Activated gamma-delta T cell treated with Interleukin-2 at 50 U/mL for 16 hours (primary cell): ENCODE measurements around the gene FAM9C.
"Not testable (repeated sequence)": the region's sequence is repeated elsewhere in the genome, so short reads cannot be mapped to it uniquely, and the experiment has no call there.

Source experiments
- DNase-seq: peaks from one replicate; pipeline ENCODE4 v3.0.0-alpha.2; 2020

FAM9C gene

DNA sequence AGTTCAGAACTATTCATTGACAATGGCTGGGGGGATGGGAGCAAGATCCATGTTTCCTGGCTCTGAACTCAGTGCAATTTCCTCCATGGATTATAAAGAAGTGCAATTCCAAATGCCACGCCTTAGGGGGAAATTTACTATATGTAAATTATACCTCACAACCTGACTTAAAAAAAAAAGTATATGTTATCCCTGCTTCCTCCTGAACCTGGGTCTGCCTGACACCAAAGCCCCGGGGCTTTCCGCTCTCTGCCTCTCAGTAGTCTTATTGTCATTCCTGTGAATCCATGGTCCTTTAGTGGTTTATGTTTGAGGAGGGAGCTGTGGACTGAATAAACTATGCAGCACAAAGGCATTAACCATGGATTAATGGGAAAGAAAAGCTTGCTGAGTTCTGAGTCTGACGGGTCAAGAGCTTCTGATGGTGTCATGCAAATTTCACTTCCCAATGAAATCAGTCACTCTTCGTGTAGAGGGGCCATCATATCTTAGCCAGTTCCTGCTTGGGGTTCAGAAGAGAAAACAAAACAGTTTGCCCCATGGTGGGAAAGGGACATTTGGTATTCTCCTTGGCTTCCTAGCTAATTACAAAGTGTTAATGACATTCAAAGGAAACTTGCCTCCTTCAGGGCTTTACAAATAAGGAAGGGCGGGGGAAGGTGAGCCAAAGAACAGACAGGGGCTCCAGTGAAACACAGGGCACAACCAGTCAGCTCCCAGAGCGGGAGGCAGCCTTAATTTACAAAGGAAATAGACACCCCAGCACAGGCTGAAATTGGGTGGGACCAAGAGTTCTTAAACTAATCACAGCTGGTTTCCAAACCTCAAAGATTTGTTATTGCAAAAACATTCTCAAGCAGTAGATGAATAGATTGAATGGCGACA lies 14.3 kb downstream of the FAM9C start:
- DNase-seq, result no peak

DNA sequence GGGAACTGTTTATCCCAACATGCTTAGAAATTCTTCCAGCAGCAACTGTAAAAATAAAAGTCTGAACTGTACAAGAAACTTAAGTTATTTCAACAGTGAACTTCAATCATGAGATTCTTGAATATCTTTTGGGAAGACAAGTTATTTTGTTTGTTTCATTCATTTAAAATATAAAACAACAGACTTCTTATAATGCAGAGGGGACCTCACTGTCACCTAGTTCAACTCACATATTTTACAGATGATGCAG lies 14.9 kb downstream of the FAM9C start:
- no peak for DNase-seq

DNA sequence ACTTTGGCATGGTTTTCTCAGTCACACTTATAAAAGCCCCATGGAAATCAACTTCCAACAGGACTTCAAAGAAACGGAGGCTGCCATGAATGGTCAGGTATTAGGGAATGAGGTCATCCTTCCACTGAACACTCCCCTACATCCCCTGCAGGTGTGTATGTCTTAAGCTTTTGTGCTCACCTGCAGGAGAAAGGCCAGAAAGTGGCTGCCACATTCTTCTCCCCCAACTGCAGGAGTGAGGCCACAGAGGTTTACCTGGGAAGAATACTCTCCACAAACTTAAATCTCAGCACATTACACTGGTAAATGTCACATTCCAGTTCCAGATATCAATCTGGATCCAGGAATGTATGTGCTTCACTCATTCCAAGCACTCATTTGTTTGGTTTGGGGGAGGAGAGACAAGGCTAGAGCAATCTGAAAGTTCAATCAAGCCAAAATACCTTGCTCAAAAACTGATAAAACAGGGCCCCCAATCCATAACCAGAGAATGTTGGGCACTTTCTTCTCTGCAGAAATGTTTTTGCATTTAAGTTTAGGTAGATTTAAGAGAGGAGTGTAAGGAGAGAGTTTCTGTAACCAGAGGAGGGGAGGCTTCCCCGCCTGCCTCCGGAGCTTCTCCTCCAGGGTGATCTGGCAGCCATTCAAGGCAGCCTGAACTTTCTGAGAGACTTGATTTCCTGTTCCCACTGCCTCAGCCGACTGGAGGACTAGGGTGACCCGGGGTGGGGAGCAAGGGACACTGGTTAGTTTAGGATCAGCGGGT lies 15.4 kb downstream of the FAM9C start:
- no peak for DNase-seq

- DNase-seq, result no peak
Measured at GRCh38 chrX:13026877-13027652, 17.4 kb downstream of the FAM9C start.

DNA sequence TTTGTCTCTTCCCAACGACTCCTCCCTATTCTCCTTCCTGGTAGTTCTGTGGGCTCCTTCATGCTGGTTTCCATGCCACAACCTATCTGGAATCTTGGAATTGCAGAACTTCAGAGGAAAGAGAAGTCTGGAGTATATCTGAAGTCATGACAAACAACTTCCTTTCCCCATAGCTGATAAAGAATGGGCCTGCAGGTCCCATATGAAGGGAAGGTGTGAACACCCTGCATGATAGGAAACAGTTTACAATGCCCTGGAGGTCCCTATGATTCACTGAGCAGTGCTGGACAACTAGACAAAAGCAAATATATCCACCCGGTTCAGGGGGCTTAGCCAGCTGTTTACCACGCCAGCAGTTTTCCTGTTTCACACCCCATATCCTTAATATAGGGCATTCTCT lies 19.4 kb downstream of the FAM9C start:
- DNase-seq, result no peak

- DNase-seq, result no peak
Measured at GRCh38 chrX:13023979-13024378, 20.4 kb downstream of the FAM9C start.

- DNase-seq, result no peak
Measured at GRCh38 chrX:13023567-13023966, 20.9 kb downstream of the FAM9C start.

DNA sequence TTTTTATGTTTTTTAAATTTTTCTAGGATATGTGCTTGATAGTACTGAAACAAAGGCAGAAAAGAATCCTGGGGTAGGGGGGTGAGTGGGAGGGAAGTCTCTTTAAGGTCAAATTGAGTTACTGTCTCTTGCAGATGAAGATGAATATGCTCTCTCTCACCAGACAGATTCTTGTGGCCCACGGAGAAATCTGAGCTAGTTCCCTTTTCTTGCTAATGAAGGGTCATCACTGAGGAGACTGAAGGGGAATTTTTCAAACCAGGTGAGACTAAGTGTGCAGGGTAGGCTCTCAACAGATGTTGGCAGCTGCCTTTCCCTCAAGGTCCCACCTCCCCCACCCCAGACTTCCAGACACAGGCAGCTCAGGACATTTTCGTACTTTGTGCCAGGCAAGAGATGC lies 21.5 kb downstream of the FAM9C start:
- DNase-seq, result no peak

- not testable (repeated sequence) for DNase-seq
Measured at GRCh38 chrX:13016731-13017130, 27.7 kb downstream of the FAM9C start.

DNA sequence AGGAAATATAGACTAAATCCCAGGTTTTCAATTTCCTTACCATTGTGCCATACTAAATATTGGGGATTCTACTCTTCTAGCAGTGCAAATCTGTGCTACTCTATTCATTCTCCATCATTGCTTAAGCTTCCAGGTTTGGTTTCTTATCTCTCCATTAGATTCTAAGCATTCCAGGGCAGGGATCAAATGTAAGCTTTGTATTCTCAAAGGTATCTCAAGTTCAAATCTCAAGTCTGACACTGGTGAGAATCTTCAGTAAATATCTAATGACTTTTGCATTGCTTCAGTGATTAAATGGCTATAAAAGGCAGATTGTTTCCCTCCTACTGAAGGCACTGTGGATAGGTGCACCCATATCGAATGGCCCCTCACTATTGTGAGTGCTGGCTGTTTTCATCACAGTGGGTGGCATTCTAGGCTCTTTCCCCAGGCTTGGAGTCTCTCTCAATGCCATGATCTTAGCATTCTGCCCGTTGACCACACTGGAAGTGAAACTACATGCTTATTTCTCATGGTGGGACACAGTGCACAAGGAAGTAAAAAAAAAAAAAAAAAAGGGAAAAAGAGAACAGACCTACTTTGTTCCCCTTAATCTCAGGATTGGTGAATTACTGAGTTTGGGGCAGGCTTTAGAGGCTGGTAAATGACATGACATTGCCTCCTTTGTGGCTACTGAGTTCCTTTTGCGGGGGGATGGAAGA lies 28.7 kb downstream of the FAM9C start:
- no peak for DNase-seq

GRCh38 chrX:13014111-13015096 lies 30.0 kb downstream of the FAM9C start:
- no peak for DNase-seq

- DNase-seq, result no peak
Measured at GRCh38 chrX:13013363-13014110, 30.9 kb downstream of the FAM9C start.

DNA sequence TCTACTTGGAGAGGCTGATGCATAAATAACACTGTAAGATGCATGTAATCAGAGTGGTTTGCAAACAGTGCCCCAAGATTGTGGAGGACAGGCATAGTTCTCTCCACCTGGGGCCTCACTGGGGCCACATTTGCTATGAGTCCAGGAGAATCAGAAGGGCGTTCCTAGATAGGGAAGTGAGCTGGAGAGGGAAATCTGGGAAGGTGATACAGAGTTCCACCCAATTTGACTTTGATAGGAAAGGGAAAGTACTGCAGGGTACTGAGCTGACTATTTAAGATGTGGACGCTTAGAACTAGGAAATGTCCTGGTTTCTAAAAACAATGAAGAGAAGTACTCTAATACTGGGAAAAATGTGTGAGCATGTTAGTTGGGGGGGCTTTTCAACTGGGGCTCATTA lies 33.9 kb downstream of the FAM9C start:
- no peak for DNase-seq

DNA sequence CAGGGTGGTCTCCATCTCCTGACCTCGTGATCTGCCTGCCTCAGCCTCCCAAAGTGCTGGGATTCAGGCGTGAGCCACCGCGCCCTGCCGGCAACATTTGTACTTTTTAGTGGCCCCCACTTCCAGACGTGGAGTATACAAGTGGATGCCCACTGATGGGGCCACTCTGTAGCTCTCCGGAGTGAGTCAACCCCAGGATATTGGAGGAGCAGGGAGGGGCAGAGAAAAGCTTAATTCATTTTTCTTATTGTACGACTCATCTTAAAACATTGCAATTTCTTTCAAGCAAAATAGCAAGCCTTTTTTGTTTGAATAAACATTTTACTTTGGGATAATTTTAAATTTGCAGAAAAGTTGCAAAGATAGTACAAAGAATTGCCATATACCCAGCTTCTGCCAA lies 34.6 kb downstream of the FAM9C start:
- no peak for DNase-seq

- no peak for DNase-seq
Measured at GRCh38 chrX:13009273-13009672, 35.1 kb downstream of the FAM9C start.

DNA sequence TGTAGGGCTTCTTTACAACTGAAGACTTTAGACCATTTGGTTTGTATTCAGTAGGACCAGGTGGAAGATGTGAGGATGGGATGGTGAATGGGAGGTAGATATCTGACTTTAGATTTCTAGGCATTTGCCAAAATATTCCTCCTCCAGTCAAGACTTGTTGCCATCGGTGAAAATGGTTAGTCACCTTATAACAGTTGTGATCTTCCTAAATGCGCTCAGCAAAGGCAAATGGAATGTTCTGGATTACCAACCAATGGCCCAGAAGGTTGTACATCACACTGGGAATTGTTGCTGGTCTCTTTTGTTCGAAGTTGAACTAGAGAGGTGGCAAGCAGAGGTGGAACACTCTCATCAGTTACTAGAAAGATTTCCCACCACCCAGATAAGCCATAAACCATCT lies 35.6 kb downstream of the FAM9C start:
- no peak for DNase-seq

- DNase-seq, result no peak
Measured at GRCh38 chrX:13008189-13008533, 36.3 kb downstream of the FAM9C start.

- no peak for DNase-seq
Measured at GRCh38 chrX:13007519-13008188, 36.8 kb downstream of the FAM9C start.

GRCh38 chrX:13005661-13006473 lies 38.6 kb downstream of the FAM9C start:
- DNase-seq, result no peak
